22Rv1 (cell line): Measurements from ENCODE around the gene RRAS2.

Source experiments
- ZFX ChIP-seq: fragments of 450-650 bp; IDR thresholded peaks from 2 replicates; pipeline ENCODE4 v1.6.1; 2017; ENCODE audit warnings: antibody characterized with exemption, borderline replicate concordance
- TF ChIP-seq, protein P1 (sequence below): fragments of 450-650 bp; IDR thresholded peaks from 2 replicates; pipeline ENCODE4 v1.5.1; 2017; ENCODE audit warnings: mild to moderate bottlenecking

GRCh38 chr11:14230407-14230806 lies 128.6 kb downstream of the RRAS2 start:
- TF ChIP-seq, protein P1, sequence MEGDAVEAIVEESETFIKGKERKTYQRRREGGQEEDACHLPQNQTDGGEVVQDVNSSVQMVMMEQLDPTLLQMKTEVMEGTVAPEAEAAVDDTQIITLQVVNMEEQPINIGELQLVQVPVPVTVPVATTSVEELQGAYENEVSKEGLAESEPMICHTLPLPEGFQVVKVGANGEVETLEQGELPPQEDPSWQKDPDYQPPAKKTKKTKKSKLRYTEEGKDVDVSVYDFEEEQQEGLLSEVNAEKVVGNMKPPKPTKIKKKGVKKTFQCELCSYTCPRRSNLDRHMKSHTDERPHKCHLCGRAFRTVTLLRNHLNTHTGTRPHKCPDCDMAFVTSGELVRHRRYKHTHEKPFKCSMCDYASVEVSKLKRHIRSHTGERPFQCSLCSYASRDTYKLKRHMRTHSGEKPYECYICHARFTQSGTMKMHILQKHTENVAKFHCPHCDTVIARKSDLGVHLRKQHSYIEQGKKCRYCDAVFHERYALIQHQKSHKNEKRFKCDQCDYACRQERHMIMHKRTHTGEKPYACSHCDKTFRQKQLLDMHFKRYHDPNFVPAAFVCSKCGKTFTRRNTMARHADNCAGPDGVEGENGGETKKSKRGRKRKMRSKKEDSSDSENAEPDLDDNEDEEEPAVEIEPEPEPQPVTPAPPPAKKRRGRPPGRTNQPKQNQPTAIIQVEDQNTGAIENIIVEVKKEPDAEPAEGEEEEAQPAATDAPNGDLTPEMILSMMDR: no peak
- no peak for TF ChIP-seq ZFX
